K562 (cell line): Measurements from ENCODE around the gene BCHE. TPM values are rescaled to one million over a fixed set of nuclear protein-coding genes. Genes with fewer than 3 reads are reported as not detected.

Experiments
- ATAC-seq: fragments of 200-7000 bp; cut with Tn5 transposase; 3 replicates; pipeline ENCODE4 v1.9.1; 2020; ENCODE audit warnings: moderate library complexity
- BruUV-seq: library from RNA; stranded (reverse); fragments of 400-500 nt; replicated peaks from 2 replicates; lab custom pipeline; 2021; lab: Mats Ljungman, UMichigan
- CTCF ChIA-PET: fragments of 300-600 bp; formaldehyde crosslinking; extraction: SDS; loops from one replicate; lab custom pipeline; 2021; ENCODE audit warnings: low intra/inter-chr PET ratio; lab: Yijun Ruan, JAX
- POLR2A ChIA-PET: fragments of 300-600, 350-650 bp; sonication (Branson Sonifier 250); formaldehyde crosslinking; extraction: SDS; loops from one replicate; lab custom pipeline; 2021; ENCODE audit warnings: antibody characterized with exemption, inconsistent platforms; lab: Yijun Ruan, JAX
- DNase-seq, 4 experiments: peaks; one replicate each; pipeline versions ENCODE4 v3.0.0 to v3.0.0-alpha.2; 2011 to 2018; ENCODE audit warnings: low spot score in 3 of 4, mixed read lengths in 3 of 4; ENCODE audit errors: extremely low read depth in 1 of 4
- FAIRE-seq: peaks from 2 replicates; lab custom pipeline; 2011; peaks lifted over from hg19 to GRCh38; lab: Jason Lieb, UNC
- H2AFZ ChIP-seq: 2 replicates; pipeline ENCODE4 v1.6.0; 2011; ENCODE audit warnings: low read depth, low read length, control low read depth, inconsistent platforms
- H3K27ac ChIP-seq: fragments of 200-600 bp; 3 replicates; pipeline ENCODE4 v1.8.0; 2011; ENCODE audit warnings: low read depth, mild to moderate bottlenecking, control low read depth, inconsistent platforms, low read length, moderate library complexity, mixed read lengths; ENCODE audit errors: extremely low read depth
- H3K27me3 ChIP-seq, 2 experiments: fragments of 300-600 bp in 1 of 2; 2 replicates in 1 of 2; 3 replicates in 1 of 2; pipeline versions ENCODE4 v1.6.0 to v1.8.0; 2011; ENCODE audit warnings: inconsistent platforms in 2 of 2, low read length in 2 of 2, mild to moderate bottlenecking in 1 of 2, mixed read lengths in 1 of 2, moderate library complexity in 1 of 2; ENCODE audit not compliant: control insufficient read depth in 2 of 2, insufficient read depth in 2 of 2
- H3K36me3 ChIP-seq: fragments of 300-600 bp; 3 replicates; pipeline ENCODE4 v1.8.0; 2011; ENCODE audit warnings: mild to moderate bottlenecking, low read length, inconsistent platforms; ENCODE audit not compliant: control insufficient read depth, insufficient read depth
- H3K4me1 ChIP-seq, 2 experiments: fragments of 200-600 bp in 1 of 2; replicated peaks in 1 of 2; 2 replicates in 1 of 2; 3 replicates in 1 of 2; pipeline versions ENCODE4 v1.5.1 to v1.8.0; 2011; ENCODE audit warnings: inconsistent platforms in 2 of 2, low read length in 2 of 2, mild to moderate bottlenecking in 1 of 2, mixed read lengths in 1 of 2, moderate library complexity in 1 of 2; ENCODE audit not compliant: control insufficient read depth in 2 of 2, insufficient read depth in 2 of 2
- H3K4me2 ChIP-seq: 2 replicates; pipeline ENCODE4 v1.6.1; 2011; ENCODE audit warnings: low read length, control low read depth, inconsistent platforms, mixed read lengths; ENCODE audit not compliant: insufficient read depth
- H3K4me3 ChIP-seq: fragments of 200-600 bp; sonication (generic), shearing (Covaris generic); 2 replicates; pipeline ENCODE4 v1.5.1; 2016; ENCODE audit warnings: control low read depth, inconsistent platforms
- H3K79me2 ChIP-seq: fragments of 200-600 bp; 3 replicates; pipeline ENCODE4 v1.8.0; 2011; ENCODE audit warnings: low read length, inconsistent platforms; ENCODE audit not compliant: control insufficient read depth, insufficient read depth
- H3K9ac ChIP-seq, 2 experiments: 2 replicates each; pipeline versions ENCODE4 v1.6.0 to v1.6.1; 2011; ENCODE audit warnings: low read depth in 2 of 2, low read length in 2 of 2, control low read depth in 1 of 2, inconsistent platforms in 1 of 2, mild to moderate bottlenecking in 1 of 2, mixed read lengths in 1 of 2; ENCODE audit not compliant: insufficient read depth in 1 of 2
- H3K9me1 ChIP-seq: one replicate; pipeline ENCODE4 v1.6.0; 2011; ENCODE audit warnings: inconsistent platforms, mild to moderate bottlenecking, low read length, moderate library complexity; ENCODE audit not compliant: control insufficient read depth, insufficient read depth
- H3K9me3 ChIP-seq: replicated peaks from 2 replicates; pipeline ENCODE4 v1.5.1; 2011; ENCODE audit warnings: low read depth, low read length, inconsistent platforms; ENCODE audit not compliant: control insufficient read depth, insufficient read depth
- H4K20me1 ChIP-seq: replicated peaks from 2 replicates; pipeline ENCODE4 v1.6.1; 2011; ENCODE audit warnings: low read length, inconsistent platforms, mixed read lengths; ENCODE audit not compliant: control insufficient read depth, insufficient read depth
- CHD7 ChIP-seq: fragments of 200-600 bp; sonication (generic); IDR thresholded peaks from one replicate; pipeline ENCODE4 v1.6.1; 2012; ENCODE audit warnings: mild to moderate bottlenecking, low read depth, low read length, inconsistent platforms
- ETV5 ChIP-seq: sonication (generic); formaldehyde crosslinking; IDR thresholded peaks from 2 replicates; pipeline ENCODE4 v1.4.0; 2020; ENCODE audit warnings: low read depth, mild to moderate bottlenecking, missing genetic modification reagents
- FOXJ3 ChIP-seq: sonication (generic); formaldehyde crosslinking; IDR thresholded peaks from 2 replicates; pipeline ENCODE4 v1.4.0; 2020; ENCODE audit warnings: mild to moderate bottlenecking, missing genetic modification reagents
- NELFE ChIP-seq: IDR thresholded peaks from 2 replicates; pipeline ENCODE4 v1.6.1; 2011; ENCODE audit warnings: mild to moderate bottlenecking; ENCODE audit not compliant: insufficient read depth, insufficient read length
- RBM15 ChIP-seq: fragments of 200-400 bp; formaldehyde crosslinking; IDR thresholded peaks from 2 replicates; pipeline ENCODE4 v1.6.1; 2018; ENCODE audit warnings: mild to moderate bottlenecking, low read length, moderate library complexity; ENCODE audit not compliant: insufficient read depth
- THAP7 ChIP-seq: fragments of 250-450 bp; sonication (Bioruptor Pico); IDR thresholded peaks from 2 replicates; pipeline ENCODE4 v1.5.0; 2021
- WGBS: fragments of 100-300 bp; shearing (Covaris generic); methylation state at CpG from one replicate; pipeline ENCODE4 v1.1.6; 2016; ENCODE audit warnings: low coverage, mixed read lengths; ENCODE audit not compliant: insufficient coverage; ENCODE audit errors: missing lambda C conversion rate; 5-methylcytosine and 5-hydroxymethylcytosine counted together
- in situ Hi-C: fragments of 300-500 bp; cut with MboI; formaldehyde crosslinking; loops from 4 replicates; pipeline ENCODE4 v1.15.0; 2018; ENCODE audit warnings: inconsistent platforms, mixed read lengths
- intact Hi-C: fragments of 100-400 bp; cut with micrococcal nuclease; formaldehyde crosslinking; loops from 2 replicates; pipeline ENCODE4 v1.14.2; 2022
- polyA plus RNA-seq, 8 experiments: library from polyadenylated mRNA; depleted of rRNA in 4 of 8; stranded (reverse) in 5 of 8; unstranded in 3 of 8; fragments of >200 nt; fragmentation: Nextera tagmentation in 2 of 8; fragmentation: Illumina TruSeq in 1 of 8; extraction: Ambion mirVana in 2 of 8; extraction: Trizol in 1 of 8; gene quantifications; 2 replicates each; pipeline versions ENCODE4 v1.2.1 to v1.2.3, GENCODE V29; 2011 to 2014; ENCODE audit warnings: inconsistent platforms in 1 of 8, missing spikeins in 1 of 8
- total RNA-seq, 7 experiments: library from RNA; depleted of rRNA in 6 of 7; stranded (reverse); fragments of >200 nt in 6 of 7; fragmentation: Illumina TruSeq in 2 of 7; extraction: Trizol in 2 of 7; gene quantifications; 2 replicates each; pipeline versions ENCODE4 v1.2.1 to v1.2.3, GENCODE V29; 2011 to 2021; ENCODE audit warnings: low replicate concordance in 1 of 7
- TF ChIP-seq, protein P1 (sequence below): sonication (generic); formaldehyde crosslinking; IDR thresholded peaks from 2 replicates; pipeline ENCODE4 v1.8.0; 2022; ENCODE audit warnings: mild to moderate bottlenecking, missing genetic modification reagents, borderline replicate concordance

BCHE gene
- total and polyA plus RNA-seq, 9 of the 15 experiments (the other 6 are each of a cell fraction or from before 2014, with no cell fraction given) = 0.09 to 0.24 (median 0.12) TPM; not detected in 2

DNA sequence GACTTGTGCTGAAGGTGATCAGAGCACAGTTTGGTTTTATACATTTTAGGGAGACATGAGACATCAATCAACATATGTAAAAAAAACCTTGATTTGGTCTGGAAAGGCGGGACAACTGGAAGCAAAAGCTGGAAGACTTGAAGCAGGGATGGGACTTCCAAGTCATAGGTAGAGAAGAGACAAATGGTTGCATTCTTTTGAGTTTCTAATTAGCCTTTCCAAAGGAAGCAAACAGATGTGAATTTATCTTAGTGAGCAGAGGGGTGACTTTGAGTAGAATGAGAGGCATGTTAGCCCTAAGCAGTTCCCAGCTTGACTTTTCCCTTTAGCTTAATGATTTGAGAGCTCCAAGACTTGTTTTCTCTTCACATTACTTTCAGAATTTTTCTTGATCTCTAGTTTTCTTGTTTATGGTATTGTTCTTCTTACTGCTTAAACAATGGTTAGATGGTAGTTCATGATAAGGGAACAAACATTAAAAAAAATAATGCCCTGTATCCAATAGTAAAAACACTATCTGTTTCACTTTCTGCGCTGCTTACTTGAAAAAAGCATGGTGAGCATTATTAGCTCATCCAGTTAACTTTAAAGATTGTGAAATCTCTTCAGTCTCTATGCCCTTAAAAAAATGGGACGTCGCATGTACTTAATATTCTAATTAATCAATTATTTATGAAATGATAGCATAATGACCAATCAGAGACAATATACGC lies 48.5 kb upstream of the BCHE start:
- DNase-seq (no peak), FAIRE-seq (no peak), ATAC-seq (no peak)
- Histone ChIP-seq H3K27me3 (no peaks in the 10 kb centered on the region), H3K79me2 (no peaks in the 10 kb centered on the region), H3K4me3 (no peak overlapping the region), H2AFZ (no peak overlapping the region), H3K9me1 (no peaks in the 10 kb centered on the region), H4K20me1 (no peaks in the 10 kb centered on the region), H3K9me3 (no peaks in the 10 kb centered on the region; the same call in 1 of the 2 replicates), H3K27ac (no peak overlapping the region), H3K36me3 (no peaks in the 10 kb centered on the region), H3K4me1 (no peaks in the 10 kb centered on the region), H3K4me2 (no peak overlapping the region), H3K9ac (no peak overlapping the region)
- BruUV-seq = no TSS peak
- ChIA-PET POLR2A (no interaction called here), CTCF (interaction anchor here (0.6 kb wide), 1 partner anchor 83 kb away, joined by 3 read pairs; no protein-coding TSS in a partner anchor)
- 14% methylated on average over 5 of the region's 5 CpGs for WGBS
- in situ Hi-C loops = no loop called here
- intact Hi-C loops = no loop called here
- TF ChIP-seq RBM15 (no peak), THAP7 (CRISPR knock-in tag) (no peak), NELFE (no peak), ETV5 (CRISPR knock-in tag) (no peak), CHD7 (no peak), FOXJ3 (CRISPR knock-in tag) (no peak)
- TF ChIP-seq, protein P1, sequence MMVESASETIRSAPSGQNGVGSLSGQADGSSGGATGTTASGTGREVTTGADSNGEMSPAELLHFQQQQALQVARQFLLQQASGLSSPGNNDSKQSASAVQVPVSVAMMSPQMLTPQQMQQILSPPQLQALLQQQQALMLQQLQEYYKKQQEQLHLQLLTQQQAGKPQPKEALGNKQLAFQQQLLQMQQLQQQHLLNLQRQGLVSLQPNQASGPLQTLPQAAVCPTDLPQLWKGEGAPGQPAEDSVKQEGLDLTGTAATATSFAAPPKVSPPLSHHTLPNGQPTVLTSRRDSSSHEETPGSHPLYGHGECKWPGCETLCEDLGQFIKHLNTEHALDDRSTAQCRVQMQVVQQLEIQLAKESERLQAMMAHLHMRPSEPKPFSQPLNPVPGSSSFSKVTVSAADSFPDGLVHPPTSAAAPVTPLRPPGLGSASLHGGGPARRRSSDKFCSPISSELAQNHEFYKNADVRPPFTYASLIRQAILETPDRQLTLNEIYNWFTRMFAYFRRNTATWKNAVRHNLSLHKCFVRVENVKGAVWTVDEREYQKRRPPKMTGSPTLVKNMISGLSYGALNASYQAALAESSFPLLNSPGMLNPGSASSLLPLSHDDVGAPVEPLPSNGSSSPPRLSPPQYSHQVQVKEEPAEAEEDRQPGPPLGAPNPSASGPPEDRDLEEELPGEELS = no peak
